SK-N-MC (cell line): ENCODE measurements around the gene GPR39.

Experiments used
- EZH2 ChIP-seq: fragments of 200-600 bp; sonication (generic); IDR thresholded peaks from one replicate; pipeline ENCODE4 v1.6.1; 2017; ENCODE audit warnings: antibody characterized with exemption
- FOXP2 ChIP-seq: optimal IDR thresholded peaks from 2 replicates; pipeline ENCODE3; 2011; ENCODE audit warnings: mild to moderate bottlenecking, moderate library complexity; ENCODE audit not compliant: insufficient read depth; ENCODE audit errors: extremely low read length, control extremely low read depth
- POLR2AphosphoS5 ChIP-seq: IDR thresholded peaks from 2 replicates; pipeline ENCODE4 v1.6.1; 2012; ENCODE audit warnings: mild to moderate bottlenecking, low read depth, low read length, borderline replicate concordance

DNA sequence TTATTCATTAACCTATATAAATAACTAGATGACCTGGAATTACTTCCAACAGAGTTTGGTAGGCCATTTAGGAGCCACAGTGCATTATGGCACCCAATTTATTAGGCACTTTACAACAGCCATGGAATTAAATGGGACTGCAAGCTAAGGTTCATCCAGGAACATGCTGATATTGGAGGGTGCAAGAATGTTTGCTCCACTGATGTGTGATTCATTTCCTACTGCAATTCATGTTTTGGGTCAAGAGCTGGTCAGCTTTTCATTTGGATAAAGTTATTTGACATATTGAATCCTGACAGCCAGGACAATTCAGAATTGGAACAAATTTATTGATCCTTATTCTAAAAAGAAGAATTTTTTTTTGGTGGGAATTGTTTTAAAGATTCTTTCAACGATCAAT lies 265.2 kb downstream of the GPR39 start:
- TF ChIP-seq EZH2 (no peak), POLR2AphosphoS5 (no peak), FOXP2 (no peak)
